OCI-LY1 (cell line): ENCODE results near the gene ANKRD65.
"Not testable (repeated sequence)": the region's sequence is repeated elsewhere in the genome, so short reads cannot be mapped to it uniquely, and the experiment has no call there.

Experiments
- H2AFZ ChIP-seq: fragments of 200-600 bp; sonication (generic), shearing (Covaris generic); 2 replicates; pipeline ENCODE4 v1.6.0; 2014; ENCODE audit warnings: antibody characterized with exemption, mild to moderate bottlenecking, low read length
- H3F3A ChIP-seq: fragments of 200-600 bp; sonication (generic), shearing (Covaris generic); 2 replicates; pipeline ENCODE4 v1.6.0; 2014; ENCODE audit warnings: mild to moderate bottlenecking, antibody characterized with exemption, low read length, moderate library complexity; ENCODE audit not compliant: insufficient read depth
- H3K27ac ChIP-seq: fragments of 200-600 bp; sonication (generic); 2 replicates; pipeline ENCODE4 v1.5.1; 2014; ENCODE audit warnings: low read length, mixed run types, mild to moderate bottlenecking, low read depth; ENCODE audit not compliant: poor library complexity, severe bottlenecking
- H3K27me3 ChIP-seq: fragments of 200-600 bp; sonication (generic); 2 replicates; pipeline ENCODE4 v1.6.0; 2014; ENCODE audit warnings: antibody characterized with exemption, mild to moderate bottlenecking, low read length, moderate library complexity; ENCODE audit not compliant: insufficient read depth
- H3K36me3 ChIP-seq: fragments of 200-600 bp; sonication (generic); 2 replicates; pipeline ENCODE4 v1.6.1; 2014; ENCODE audit warnings: mild to moderate bottlenecking, antibody characterized with exemption, low read length, moderate library complexity, mixed read lengths; ENCODE audit not compliant: insufficient read depth
- H3K4me1 ChIP-seq: fragments of 200-600 bp; sonication (generic); 2 replicates; pipeline ENCODE4 v1.5.1; 2014; ENCODE audit warnings: mild to moderate bottlenecking, low read length, moderate library complexity; ENCODE audit not compliant: insufficient read depth, severe bottlenecking
- H3K4me2 ChIP-seq: fragments of 200-600 bp; sonication (generic), shearing (Covaris generic); 2 replicates; pipeline ENCODE4 v1.6.1; 2014; ENCODE audit warnings: low read length
- H3K4me3 ChIP-seq: fragments of 200-600 bp; sonication (generic); 2 replicates; pipeline ENCODE4 v1.5.1; 2014; ENCODE audit warnings: low read length, low read depth, mild to moderate bottlenecking, mixed read lengths; ENCODE audit not compliant: poor library complexity, severe bottlenecking
- H3K79me2 ChIP-seq: fragments of 200-600 bp; shearing (Covaris generic); 2 replicates; pipeline ENCODE4 v1.6.1; 2016; ENCODE audit warnings: mixed run types, low read length, mixed read lengths; ENCODE audit not compliant: insufficient read depth
- H3K9ac ChIP-seq: fragments of 200-600 bp; sonication (generic), shearing (Covaris generic); 2 replicates; pipeline ENCODE4 v1.6.1; 2014; ENCODE audit warnings: mild to moderate bottlenecking, low read length, mixed read lengths
- H3K9me2 ChIP-seq: fragments of 200-600 bp; sonication (generic), shearing (Covaris generic); 2 replicates; pipeline ENCODE4 v1.6.1; 2014; ENCODE audit warnings: low read depth, mild to moderate bottlenecking, low read length, mixed read lengths
- H3K9me3 ChIP-seq: fragments of 200-600 bp; shearing (Covaris generic); 2 replicates; pipeline ENCODE4 v1.6.1; 2014; ENCODE audit warnings: low read length, mixed read lengths
- H4K20me1 ChIP-seq: fragments of 200-600 bp; sonication (generic), shearing (Covaris generic); 2 replicates; pipeline ENCODE4 v1.6.0; 2016; ENCODE audit warnings: mild to moderate bottlenecking, low read length; ENCODE audit not compliant: insufficient read depth
- CTCF ChIP-seq: fragments of 200-600 bp; sonication (generic), shearing (Covaris generic); IDR thresholded peaks from 2 replicates; pipeline ENCODE4 v1.5.1; 2017; ENCODE audit warnings: mild to moderate bottlenecking, antibody characterized with exemption, low read length, moderate library complexity, mixed read lengths
- EZH2 ChIP-seq: fragments of 200-600 bp; sonication (generic), shearing (Covaris generic); IDR thresholded peaks from 2 replicates; pipeline ENCODE4 v1.8.0; 2017; ENCODE audit warnings: borderline replicate concordance, mixed run types, mild to moderate bottlenecking, antibody characterized with exemption, low read length, moderate library complexity, mixed read lengths

ANKRD65 gene

GRCh38 chr1:1456683-1457255 lies 35.7 kb upstream of the ANKRD65 start:
- H3F3A ChIP-seq, H3K27ac ChIP-seq, H3K27me3 ChIP-seq, H3K9ac ChIP-seq, H3K4me3 ChIP-seq, H4K20me1 ChIP-seq, H3K4me1 ChIP-seq, H3K9me2 ChIP-seq, H3K79me2 ChIP-seq, H3K36me3 ChIP-seq, H3K9me3 ChIP-seq, H3K4me2 ChIP-seq, H2AFZ ChIP-seq: not testable (repeated sequence)

DNA sequence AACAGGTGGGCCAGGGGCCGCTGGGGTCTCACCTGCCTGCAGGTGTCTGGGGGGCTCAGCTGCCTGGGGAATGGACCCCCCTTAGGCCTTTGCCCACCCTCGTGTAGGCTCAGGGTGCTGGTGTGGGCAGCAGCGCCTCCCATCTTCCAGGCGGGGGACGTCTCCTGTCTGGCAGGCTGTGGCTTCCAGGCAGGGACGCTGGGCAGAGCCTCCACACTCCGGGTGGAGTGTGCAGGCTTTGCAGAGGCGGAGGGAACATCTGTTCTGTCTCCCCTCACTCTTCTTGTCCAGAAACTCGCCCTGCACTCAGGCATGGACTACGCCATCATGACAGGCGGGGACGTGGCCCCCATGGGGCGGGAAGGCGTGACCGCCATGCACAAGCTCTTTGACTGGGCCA lies 34.9 kb upstream of the ANKRD65 start:
- H3K27ac ChIP-seq, H3K27me3 ChIP-seq, H3K9ac ChIP-seq, H3K4me3 ChIP-seq, H3K9me2 ChIP-seq, H3K9me3 ChIP-seq, H3K79me2 ChIP-seq, H3K36me3 ChIP-seq, H3F3A ChIP-seq, H4K20me1 ChIP-seq, H2AFZ ChIP-seq, H3K4me2 ChIP-seq, H3K4me1 ChIP-seq: not testable (repeated sequence)

DNA sequence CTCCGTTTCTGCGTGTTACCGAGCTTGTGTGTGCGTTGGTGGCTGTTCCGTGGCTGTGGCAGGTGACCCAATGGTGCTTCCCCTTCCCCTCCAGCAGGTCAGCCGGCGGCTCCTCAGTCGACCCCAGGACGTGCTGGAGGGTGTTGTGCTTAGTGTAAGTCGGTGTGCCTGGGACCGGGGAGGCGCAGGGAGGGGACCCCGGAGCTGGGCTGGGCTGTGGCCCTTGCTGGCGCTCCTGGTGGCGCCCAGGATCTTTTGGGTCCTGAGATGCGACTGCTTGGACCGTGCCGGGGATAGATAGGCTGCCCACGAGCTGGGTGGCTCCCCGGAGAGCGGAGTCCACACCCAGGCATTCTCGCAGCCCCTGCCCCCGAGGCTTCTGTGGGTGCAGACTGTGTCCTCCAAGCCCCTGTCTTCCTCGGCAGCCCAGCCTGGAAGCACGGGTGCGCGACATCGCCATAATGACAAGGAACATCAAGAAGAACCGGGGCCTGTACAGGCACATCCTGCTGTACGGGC lies 34.3 kb upstream of the ANKRD65 start:
- TF ChIP-seq CTCF: no peak
- no peak for TF ChIP-seq EZH2
- no peak overlapping the region for H3K27ac ChIP-seq

DNA sequence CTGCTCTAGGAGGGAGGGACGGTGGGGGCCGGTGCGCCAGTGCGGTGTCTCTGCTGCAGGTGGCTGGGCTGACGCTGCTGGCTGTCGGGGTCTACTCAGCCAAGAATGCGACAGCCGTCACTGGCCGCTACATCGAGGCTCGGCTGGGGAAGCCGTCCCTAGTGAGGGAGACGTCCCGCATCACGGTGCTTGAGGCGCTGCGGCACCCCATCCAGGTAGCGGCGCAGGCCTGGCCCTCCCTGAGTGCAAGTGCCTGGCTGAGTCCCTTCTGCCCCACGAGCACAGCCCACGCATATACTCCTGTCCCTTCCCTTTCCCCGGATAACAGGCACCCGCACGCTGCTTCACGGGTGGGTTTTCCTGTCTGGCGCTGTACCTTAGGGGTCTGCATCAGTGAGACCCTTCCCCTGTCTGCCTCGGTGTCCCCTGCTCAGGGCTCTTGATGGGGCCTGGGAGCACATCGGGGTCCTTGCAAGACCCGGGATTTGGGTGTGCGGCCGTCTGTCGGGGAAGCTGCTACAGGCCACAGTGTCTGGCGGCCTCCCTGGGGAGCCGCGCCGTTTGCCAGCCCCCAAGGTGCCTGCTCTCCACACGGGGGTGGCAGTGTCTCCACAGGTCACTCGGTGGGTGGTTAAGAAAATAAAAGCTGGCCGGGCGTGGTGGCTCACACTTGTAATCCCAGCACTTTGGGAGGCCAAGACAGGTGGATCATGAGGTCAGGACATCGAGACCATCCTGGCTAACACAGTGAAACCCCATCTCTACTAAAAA lies 33.4 kb upstream of the ANKRD65 start:
- not testable (repeated sequence) for H2AFZ ChIP-seq, H3K4me2 ChIP-seq, H3K79me2 ChIP-seq, H3K9me2 ChIP-seq, H3K36me3 ChIP-seq, H3K4me1 ChIP-seq, H3F3A ChIP-seq, H3K27ac ChIP-seq, H3K27me3 ChIP-seq, H3K9ac ChIP-seq, H3K4me3 ChIP-seq, H4K20me1 ChIP-seq, H3K9me3 ChIP-seq

More for the DNA sequence above, 34.3 kb upstream of the ANKRD65 start:
- Histone ChIP-seq H4K20me1 (no peaks in the 10 kb centered on the region), H3K27me3 (0 out of 2 replicates have a peak, but pooled peaks cover 4% of the 10 kb centered on the region), H3K4me1 (no peaks in the 10 kb centered on the region), H3K9ac (no peak overlapping the region), H2AFZ (no peak overlapping the region), H3K36me3 (no peaks in the 10 kb centered on the region), H3K79me2 (no peaks in the 10 kb centered on the region), H3K4me3 (no peak overlapping the region), H3F3A (no peaks in the 10 kb centered on the region), H3K4me2 (no peak overlapping the region), H3K9me3 (no peaks in the 10 kb centered on the region), H3K9me2 (no peaks in the 10 kb centered on the region)
